Measurements from ENCODE around the gene MPRIP. TPM values are rescaled to one million over a fixed set of nuclear protein-coding genes. Genes with fewer than 3 reads are reported as not detected.

The MPRIP gene
- total RNA-seq, 1 experiment from 2014 or later = 1,274 TPM

GRCh38 chr17:17079761-17080160, 37.5 kb downstream of the MPRIP start:
- Histone ChIP-seq H3K36me3 (ENCODE audit: low read depth, low read length) (peaks cover 95% of the 10 kb centered on the region), H4K20me1 (ENCODE audit: low read length) (peaks cover 94% of the 10 kb centered on the region), H3K27me3 (ENCODE audit: low read length) (no peaks in the 10 kb centered on the region), H3K4me1 (ENCODE audit: insufficient read depth, low read length) (peaks cover 39% of the 10 kb centered on the region), H3K4me2 (ENCODE audit: low read length) (no peak overlapping the region), H3K4me3 (ENCODE audit: low read length) (no peak overlapping the region), H3K9ac (ENCODE audit: low read length) (no peak overlapping the region), H3K9me2 (replicated peaks; ENCODE audit: low read length) (no peaks in the 10 kb centered on the region), H2AFZ (ENCODE audit: low read length) (no peak overlapping the region), H3F3A (ENCODE audit: low read length, unreplicated experiment) (peaks cover 16% of the 10 kb centered on the region), H3K27ac (ENCODE audit: low read length) (no peak overlapping the region), H3K9me3 (ENCODE audit: low read length) (no peaks in the 10 kb centered on the region), H3K79me2 (ENCODE audit: low read length) (peaks cover 100% of the 10 kb centered on the region)
- CTCF ChIA-PET = no interaction called here
- POLR2A ChIA-PET (ENCODE audit: unreplicated experiment) = no interaction called here
- TF ChIP-seq EZH2 (IDR thresholded peaks at IDR 0.05; ENCODE audit: low read length, unreplicated experiment) (no peak), CTCF (conservative IDR thresholded peaks at IDR 0.05; ENCODE audit: low read depth, low read length) (no peak)
- intact Hi-C loops (cut with micrococcal nuclease) = no loop called here
- BruUV-seq (replicated peaks) = no TSS peak
- DNase-seq (no peak), ATAC-seq (no peak)

- ATAC-seq (peak; percentile 8; the same call in 1 of the 2 replicates), DNase-seq (no peak)
- no TSS peak for BruUV-seq (replicated peaks)
- H4K20me1 ChIP-seq (ENCODE audit: low read length) = peaks cover 94% of the 10 kb centered on the region
- POLR2A ChIA-PET (ENCODE audit: unreplicated experiment) = no interaction called here
- peaks cover 12% of the 10 kb centered on the region for H3F3A ChIP-seq (ENCODE audit: low read length, unreplicated experiment)
- no peak overlapping the region for H3K27ac ChIP-seq (ENCODE audit: low read length)
- H3K36me3 ChIP-seq (ENCODE audit: low read depth, low read length) = peaks cover 94% of the 10 kb centered on the region
- no peaks in the 10 kb centered on the region for H3K9me3 ChIP-seq (ENCODE audit: low read length)
- TF ChIP-seq EZH2phosphoT487 (IDR thresholded peaks at IDR 0.05; ENCODE audit: borderline replicate concordance, low read length) = no peak
- TF ChIP-seq EZH2 (IDR thresholded peaks at IDR 0.05; ENCODE audit: low read length, unreplicated experiment) = no peak
- no peak for TF ChIP-seq CTCF (conservative IDR thresholded peaks at IDR 0.05; ENCODE audit: low read depth, low read length)
- no peak overlapping the region for H3K4me2 ChIP-seq (ENCODE audit: low read length)
- H3K27me3 ChIP-seq (ENCODE audit: low read length) = no peaks in the 10 kb centered on the region
- no peaks in the 10 kb centered on the region for H3K9me2 ChIP-seq (replicated peaks; ENCODE audit: low read length)
- H3K9ac ChIP-seq (ENCODE audit: low read length) = no peak overlapping the region
- H3K4me1 ChIP-seq (ENCODE audit: insufficient read depth, low read length) = peaks cover 35% of the 10 kb centered on the region
- CTCF ChIA-PET = no interaction called here
- peaks cover 100% of the 10 kb centered on the region for H3K79me2 ChIP-seq (ENCODE audit: low read length)
- intact Hi-C loops (cut with micrococcal nuclease) = no loop called here
- H3K4me3 ChIP-seq (ENCODE audit: low read length) = no peak overlapping the region
- no peak overlapping the region for H2AFZ ChIP-seq (ENCODE audit: low read length)
These were observed 37.9 kb downstream of the MPRIP start for GRCh38 chr17:17080181-17080631.

GRCh38 chr17:17080781-17081180, 38.5 kb downstream of the MPRIP start:
- no peak overlapping the region for H3K4me3 ChIP-seq (ENCODE audit: low read length)
- H3K9ac ChIP-seq (ENCODE audit: low read length) = no peak overlapping the region
- peaks cover 100% of the 10 kb centered on the region for H3K79me2 ChIP-seq (ENCODE audit: low read length)
- BruUV-seq (replicated peaks) = no TSS peak
- no peaks in the 10 kb centered on the region for H3K9me2 ChIP-seq (replicated peaks; ENCODE audit: low read length)
- intact Hi-C loops (cut with micrococcal nuclease) = no loop called here
- H3K27ac ChIP-seq (ENCODE audit: low read length) = no peak overlapping the region
- H3K36me3 ChIP-seq (ENCODE audit: low read depth, low read length) = peaks cover 93% of the 10 kb centered on the region
- TF ChIP-seq EZH2phosphoT487 (IDR thresholded peaks at IDR 0.05; ENCODE audit: borderline replicate concordance, low read length) (no peak), CTCF (conservative IDR thresholded peaks at IDR 0.05; ENCODE audit: low read depth, low read length) (no peak), EZH2 (IDR thresholded peaks at IDR 0.05; ENCODE audit: low read length, unreplicated experiment) (no peak)
- ChIA-PET POLR2A (ENCODE audit: unreplicated experiment) (no interaction called here), CTCF (no interaction called here)
- ATAC-seq (no peak), DNase-seq (no peak)
- H3K4me1 ChIP-seq (ENCODE audit: insufficient read depth, low read length) = peaks cover 31% of the 10 kb centered on the region
- no peak overlapping the region for H2AFZ ChIP-seq (ENCODE audit: low read length)
- H3K27me3 ChIP-seq (ENCODE audit: low read length) = no peaks in the 10 kb centered on the region
- H4K20me1 ChIP-seq (ENCODE audit: low read length) = peaks cover 92% of the 10 kb centered on the region
- peaks cover 12% of the 10 kb centered on the region for H3F3A ChIP-seq (ENCODE audit: low read length, unreplicated experiment)
- no peaks in the 10 kb centered on the region for H3K9me3 ChIP-seq (ENCODE audit: low read length)
- H3K4me2 ChIP-seq (ENCODE audit: low read length) = no peak overlapping the region
